MM.1S (cell line): Measurements from ENCODE around the gene NMD3.

Experiments used
- DNase-seq: peaks from one replicate; pipeline ENCODE4 v3.0.0-alpha.2; 2015
- H2AFZ ChIP-seq: fragments of 300-600 bp; sonication (generic); 2 replicates; pipeline ENCODE4 v1.6.0; 2016; ENCODE audit warnings: antibody characterized with exemption, low read length
- H3F3A ChIP-seq: fragments of 300-600 bp; sonication (generic); 2 replicates; pipeline ENCODE4 v1.6.1; 2016; ENCODE audit warnings: mild to moderate bottlenecking, antibody characterized with exemption, low read length, moderate library complexity, mixed read lengths; ENCODE audit not compliant: insufficient read depth
- H3K27ac ChIP-seq: fragments of 300-600 bp; sonication (generic); 2 replicates; pipeline ENCODE4 v1.5.1; 2016; ENCODE audit warnings: mild to moderate bottlenecking, low read length
- H3K27me3 ChIP-seq: fragments of 300-600 bp; sonication (generic); replicated peaks from 2 replicates; pipeline ENCODE4 v1.6.0; 2016; ENCODE audit warnings: low read length; ENCODE audit not compliant: insufficient read depth
- H3K36me3 ChIP-seq: fragments of 300-600 bp; sonication (generic); replicated peaks from 2 replicates; pipeline ENCODE4 v1.6.1; 2016; ENCODE audit warnings: mild to moderate bottlenecking, low read length, mixed read lengths; ENCODE audit not compliant: insufficient read depth
- H3K4me1 ChIP-seq: fragments of 300-600 bp; sonication (generic); 2 replicates; pipeline ENCODE4 v1.6.1; 2016; ENCODE audit warnings: low read length, mixed read lengths
- H3K4me2 ChIP-seq: fragments of 300-600 bp; sonication (generic); 2 replicates; pipeline ENCODE4 v1.6.0; 2016; ENCODE audit warnings: low read depth, low read length
- H3K4me3 ChIP-seq: fragments of 300-600 bp; sonication (generic); 2 replicates; pipeline ENCODE4 v1.5.1; 2016; ENCODE audit warnings: low read length, mixed read lengths
- H3K79me2 ChIP-seq: fragments of 300-600 bp; sonication (generic); 2 replicates; pipeline ENCODE4 v1.6.1; 2016; ENCODE audit warnings: mixed run types, low read length, mixed read lengths
- H3K9ac ChIP-seq: fragments of 300-600 bp; sonication (generic); 2 replicates; pipeline ENCODE4 v1.6.1; 2016; ENCODE audit warnings: low read length, mixed read lengths
- H3K9me2 ChIP-seq: fragments of 300-600 bp; sonication (generic); replicated peaks from 2 replicates; pipeline ENCODE4 v1.6.1; 2016; ENCODE audit warnings: mild to moderate bottlenecking, low read length, mixed read lengths; ENCODE audit not compliant: insufficient read depth
- H3K9me3 ChIP-seq: fragments of 300-600 bp; sonication (generic); replicated peaks from 2 replicates; pipeline ENCODE4 v1.6.1; 2016; ENCODE audit warnings: mild to moderate bottlenecking, low read length, mixed read lengths; ENCODE audit not compliant: insufficient read depth
- H4K20me1 ChIP-seq: fragments of 300-600 bp; sonication (generic); 2 replicates; pipeline ENCODE4 v1.6.1; 2016; ENCODE audit warnings: mild to moderate bottlenecking, low read length, moderate library complexity, mixed read lengths; ENCODE audit not compliant: insufficient read depth
- CTCF ChIP-seq: fragments of 300-600 bp; sonication (generic); IDR thresholded peaks from 2 replicates; pipeline ENCODE4 v1.5.1; 2016; ENCODE audit warnings: antibody characterized with exemption, low read length, mixed read lengths
- EZH2 ChIP-seq: fragments of 300-600 bp; sonication (generic); optimal IDR thresholded peaks from 2 replicates; pipeline ENCODE3; 2017; ENCODE audit warnings: low read depth, mild to moderate bottlenecking, antibody characterized with exemption, low read length, mixed read lengths
- EZH2phosphoT487 ChIP-seq: fragments of 300-600 bp; sonication (generic); IDR thresholded peaks from 2 replicates; pipeline ENCODE4 v1.6.1; 2018; ENCODE audit warnings: antibody characterized with exemption, low read length

The NMD3 gene

GRCh38 chr3:161212171-161212771 lies 8.8 kb upstream of the NMD3 start:
- H3K27ac ChIP-seq = no peak overlapping the region
- no peak overlapping the region for H3K4me3 ChIP-seq
- no peak overlapping the region for H3K9ac ChIP-seq
- H2AFZ ChIP-seq = no peak overlapping the region
- no peaks in the 10 kb centered on the region for H3F3A ChIP-seq
- H3K36me3 ChIP-seq = no peaks in the 10 kb centered on the region
- no peaks in the 10 kb centered on the region for H3K79me2 ChIP-seq
- no peaks in the 10 kb centered on the region for H3K9me3 ChIP-seq
- H3K27me3 ChIP-seq = no peaks in the 10 kb centered on the region
- H3K9me2 ChIP-seq = no peaks in the 10 kb centered on the region
- no peak for DNase-seq
- H4K20me1 ChIP-seq = no peaks in the 10 kb centered on the region
- H3K4me1 ChIP-seq = no peaks in the 10 kb centered on the region
- H3K4me2 ChIP-seq = no peak overlapping the region
- no peak for TF ChIP-seq CTCF
- TF ChIP-seq EZH2phosphoT487 = no peak
- no peak for TF ChIP-seq EZH2

GRCh38 chr3:161212906-161213305 lies 8.2 kb upstream of the NMD3 start:
- Histone ChIP-seq H3K27ac (no peak overlapping the region), H3K9me2 (no peaks in the 10 kb centered on the region), H4K20me1 (no peaks in the 10 kb centered on the region), H3K4me3 (no peak overlapping the region), H3F3A (no peaks in the 10 kb centered on the region), H3K79me2 (no peaks in the 10 kb centered on the region), H3K9ac (no peak overlapping the region), H3K4me1 (no peaks in the 10 kb centered on the region), H2AFZ (no peak overlapping the region), H3K27me3 (no peaks in the 10 kb centered on the region), H3K9me3 (no peaks in the 10 kb centered on the region), H3K4me2 (no peak overlapping the region), H3K36me3 (no peaks in the 10 kb centered on the region)
- DNase-seq = no peak
- no peak for TF ChIP-seq EZH2phosphoT487
- TF ChIP-seq CTCF = no peak
- no peak for TF ChIP-seq EZH2

- Histone ChIP-seq H2AFZ (no peak overlapping the region), H3K27me3 (no peaks in the 10 kb centered on the region), H3K79me2 (no peaks in the 10 kb centered on the region), H3K9me2 (no peaks in the 10 kb centered on the region), H3K4me3 (no peak overlapping the region), H3K36me3 (no peaks in the 10 kb centered on the region), H4K20me1 (no peaks in the 10 kb centered on the region), H3K4me2 (no peak overlapping the region), H3K9ac (no peak overlapping the region), H3F3A (no peaks in the 10 kb centered on the region), H3K27ac (no peak overlapping the region), H3K9me3 (no peaks in the 10 kb centered on the region), H3K4me1 (no peaks in the 10 kb centered on the region)
- TF ChIP-seq CTCF = no peak
- TF ChIP-seq EZH2 = no peak
- no peak for TF ChIP-seq EZH2phosphoT487
- no peak for DNase-seq
Measured at GRCh38 chr3:161213644-161214043, 7.5 kb upstream of the NMD3 start.
